GM19324 (cell line): ENCODE data around the gene GGA1.

ENCODE experiments used
- ATAC-seq: cut with Tn5 transposase; IDR thresholded peaks from one replicate; pipeline ENCODE4 v1.9.1; 2021; ENCODE audit warnings: mild to moderate bottlenecking, moderate library complexity; ENCODE audit not compliant: unreplicated experiment, low FRiP score

The GGA1 gene

GRCh38 chr22:37627121-37627520 is 18.5 kb downstream of the GGA1 start:
- no peak for ATAC-seq

DNA sequence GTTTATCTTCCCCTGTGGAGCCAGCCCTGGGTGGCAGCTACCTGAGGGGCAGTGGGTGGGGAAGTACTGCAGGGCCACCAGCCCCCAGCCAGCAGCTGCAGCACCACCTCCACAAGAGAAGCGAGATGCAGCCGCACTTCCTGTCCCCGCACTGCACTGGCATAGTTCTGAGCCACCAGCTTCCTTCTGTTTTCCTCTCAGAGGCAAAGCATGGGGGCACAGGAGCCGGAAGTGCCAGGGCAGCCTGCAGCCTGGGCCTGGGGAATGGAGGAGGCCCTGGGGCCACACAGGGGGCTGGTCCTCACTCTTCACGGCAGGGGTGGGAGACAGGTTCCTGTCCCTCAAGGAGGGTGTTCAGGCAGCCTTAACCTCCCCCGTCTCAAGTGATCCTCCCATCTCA is 18.9 kb downstream of the GGA1 start:
- ATAC-seq = no peak

GRCh38 chr22:37628830-37629229 is 20.2 kb downstream of the GGA1 start:
- no peak for ATAC-seq

- ATAC-seq = no peak
Measured at GRCh38 chr22:37629928-37630327, 21.3 kb downstream of the GGA1 start.

DNA sequence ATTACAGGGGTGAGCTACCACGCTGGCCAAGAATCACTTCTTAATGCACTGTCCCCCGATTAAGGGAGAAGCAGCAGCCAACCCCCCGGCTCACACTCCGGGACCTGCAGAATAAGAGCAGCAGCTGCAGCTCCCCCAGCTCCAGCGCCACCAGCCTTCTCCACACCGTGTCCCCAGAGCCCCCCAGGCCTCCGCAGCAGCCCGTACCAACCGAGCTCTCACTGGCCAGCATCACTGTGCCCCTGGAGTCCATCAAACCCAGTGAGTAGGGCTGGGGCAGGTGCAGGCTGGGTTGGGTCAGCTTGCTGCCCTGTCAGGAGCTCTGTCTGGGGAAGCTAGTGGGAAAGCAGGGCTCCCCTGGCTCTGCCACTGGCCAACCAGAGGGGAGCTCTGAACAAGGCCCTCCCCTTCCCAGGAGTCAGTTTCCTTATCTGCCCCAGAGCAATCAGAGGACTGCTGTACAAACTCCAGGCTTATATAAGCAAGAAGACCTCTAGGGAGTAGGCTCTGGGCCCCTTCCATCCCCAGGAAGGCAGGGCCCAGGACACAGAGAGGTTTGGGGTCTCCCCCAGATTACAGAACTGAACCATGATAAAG is 22.3 kb downstream of the GGA1 start:
- ATAC-seq = no peak

DNA sequence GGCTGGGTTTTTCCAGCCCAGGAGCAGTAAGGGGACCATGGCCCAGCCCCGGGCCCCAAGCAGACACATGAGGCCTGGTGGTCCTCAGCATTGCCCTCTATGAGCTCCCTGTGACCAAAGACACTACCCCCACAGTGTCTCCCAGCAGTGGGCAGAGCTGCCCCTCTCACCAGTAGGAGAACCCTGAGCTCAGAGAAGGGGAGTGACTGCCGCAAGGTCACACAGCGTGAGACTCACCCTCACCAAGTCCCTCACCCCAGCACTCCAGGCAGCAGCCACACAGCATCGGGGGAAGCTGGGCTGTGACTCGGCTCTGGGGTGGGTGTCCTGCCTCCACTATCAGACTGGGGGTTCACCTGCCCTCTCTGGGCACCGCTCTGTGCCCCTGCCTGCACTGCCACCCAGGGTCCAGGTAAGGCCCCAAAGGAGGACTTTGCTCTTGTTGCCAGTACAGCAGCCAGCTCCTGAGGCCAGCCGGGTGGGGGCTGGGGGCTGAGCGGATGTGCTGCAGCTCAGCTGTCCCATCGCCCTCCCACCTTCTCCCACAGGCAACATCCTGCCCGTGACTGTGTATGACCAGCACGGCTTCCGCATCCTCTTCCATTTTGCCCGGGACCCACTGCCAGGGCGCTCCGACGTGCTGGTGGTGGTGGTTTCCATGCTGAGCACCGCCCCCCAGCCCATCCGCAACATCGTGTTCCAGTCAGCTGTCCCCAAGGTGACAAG is 23.0 kb downstream of the GGA1 start:
- no peak for ATAC-seq

DNA sequence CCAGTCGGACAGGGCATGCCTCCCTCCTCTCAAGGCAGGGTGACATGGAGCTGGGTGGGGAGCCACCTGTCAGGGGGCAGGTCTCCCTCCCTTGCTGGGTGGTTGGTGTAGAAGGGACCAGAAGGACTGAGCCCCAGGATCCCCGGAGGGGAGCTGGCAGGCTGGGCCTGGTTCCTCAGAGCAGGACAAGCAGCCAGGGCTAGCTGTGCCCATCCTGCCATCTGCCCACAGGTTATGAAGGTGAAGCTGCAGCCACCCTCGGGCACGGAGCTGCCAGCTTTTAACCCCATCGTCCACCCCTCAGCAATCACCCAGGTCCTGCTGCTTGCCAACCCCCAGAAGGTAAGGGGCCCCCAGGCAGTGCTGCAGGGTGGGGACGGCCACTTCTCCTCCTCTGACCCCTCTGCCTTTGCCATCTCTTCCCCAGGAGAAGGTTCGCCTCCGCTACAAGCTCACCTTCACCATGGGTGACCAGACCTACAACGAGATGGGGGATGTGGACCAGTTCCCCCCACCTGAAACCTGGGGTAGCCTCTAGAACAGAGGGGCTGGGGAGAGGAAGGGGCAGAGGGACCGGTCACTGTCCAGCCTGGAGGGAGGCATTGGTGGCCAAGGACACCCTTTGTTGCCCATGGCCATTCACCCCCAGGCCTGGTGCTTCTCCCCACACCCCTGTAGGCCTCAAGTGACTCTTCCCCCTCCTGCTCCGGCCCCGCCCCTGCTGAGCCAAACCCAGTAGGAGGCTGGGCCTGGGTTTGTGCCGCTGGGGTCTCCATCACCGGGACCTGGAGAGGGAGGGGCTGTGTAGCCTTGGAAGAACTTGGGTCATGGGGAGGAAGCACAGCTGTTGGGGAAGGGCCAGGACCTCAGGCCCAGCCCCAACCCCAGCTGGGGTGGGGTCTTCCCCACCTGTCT is 23.8 kb downstream of the GGA1 start:
- peak; percentile 3 for ATAC-seq

GRCh38 chr22:37633089-37633624 is 24.5 kb downstream of the GGA1 start:
- ATAC-seq = peak; percentile 58

DNA sequence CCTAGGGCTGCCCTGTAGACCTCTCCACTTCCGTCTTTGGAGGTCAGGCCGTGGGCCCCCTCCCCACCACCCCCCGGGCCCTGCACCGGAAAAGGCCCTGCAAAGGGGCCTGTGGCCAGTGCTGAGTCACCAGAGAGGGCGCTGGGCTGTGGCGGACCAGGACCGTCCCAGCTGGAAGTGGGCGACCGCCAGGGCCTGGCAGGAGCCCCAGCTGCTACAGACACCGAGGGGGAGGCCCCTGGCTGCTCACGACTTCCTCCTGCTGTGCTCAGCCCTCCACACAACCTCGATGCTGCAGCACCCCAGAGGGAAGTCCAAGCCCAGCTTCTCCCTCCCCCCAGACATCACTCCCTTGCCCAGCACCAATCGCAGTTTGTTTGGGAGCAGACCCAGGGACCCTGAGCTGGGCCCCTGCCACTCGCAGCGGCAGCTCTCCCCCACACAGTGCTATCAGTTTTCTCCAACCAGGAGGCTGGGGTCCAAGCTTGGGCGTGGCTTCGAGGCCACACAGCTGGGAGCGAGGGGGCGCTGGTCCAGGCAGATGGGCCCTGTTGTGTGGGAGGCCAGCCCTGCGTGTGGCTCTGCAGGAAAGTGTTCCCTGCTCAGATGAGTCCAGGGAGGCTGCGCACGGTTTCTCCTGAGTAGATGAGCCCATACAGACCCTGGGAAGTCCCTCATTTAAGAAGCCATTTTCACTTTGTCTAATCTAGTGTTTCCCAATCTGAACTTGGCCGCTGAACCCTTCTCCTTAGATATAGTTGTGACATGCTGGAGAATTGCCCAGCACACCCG is 25.2 kb downstream of the GGA1 start:
- ATAC-seq = peak; percentile 43

DNA sequence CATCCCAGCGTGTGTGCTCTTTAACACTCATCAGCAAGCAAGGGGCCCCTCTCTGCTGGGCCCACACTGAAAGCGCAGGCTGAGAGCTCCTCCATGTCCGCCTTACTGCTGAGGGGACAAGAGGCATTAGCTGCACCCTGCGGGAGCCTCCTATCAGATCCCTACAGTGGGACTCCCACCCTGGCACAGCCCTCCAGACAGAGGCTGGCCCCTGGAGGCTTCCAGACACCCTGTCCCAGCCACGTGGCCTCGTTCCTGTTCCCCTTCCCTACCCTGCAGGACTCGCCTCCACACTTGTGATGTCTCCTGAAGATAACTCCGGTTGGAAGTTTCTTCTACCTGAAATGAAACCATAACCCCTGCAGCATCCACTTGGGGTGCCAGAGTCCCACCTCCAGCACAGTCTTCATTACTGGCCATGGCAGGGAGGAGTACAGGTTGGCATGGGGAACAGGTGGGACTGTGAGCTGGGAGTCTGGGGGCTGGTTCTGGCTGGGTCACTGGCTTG is 25.8 kb downstream of the GGA1 start:
- no peak for ATAC-seq

DNA sequence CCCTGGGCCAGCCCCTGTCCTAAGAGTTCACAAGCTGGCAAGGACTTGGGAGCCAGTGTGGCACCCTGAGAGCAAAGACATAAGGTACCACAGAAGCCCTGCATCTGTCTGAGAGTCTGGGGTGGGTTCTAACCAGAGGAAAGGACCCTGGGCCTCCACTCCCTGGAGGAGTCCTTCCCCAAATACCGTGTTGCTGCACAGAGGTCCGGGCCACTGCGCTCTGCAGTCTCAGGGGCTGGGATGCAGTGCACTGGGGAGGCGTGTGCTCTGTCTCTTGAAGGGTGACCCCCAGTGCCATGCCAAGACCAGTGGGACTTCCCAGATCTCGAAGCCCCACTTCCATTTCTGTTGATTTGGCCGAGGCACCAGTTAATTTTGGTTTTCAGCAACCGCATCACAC is 26.5 kb downstream of the GGA1 start:
- no peak for ATAC-seq

GRCh38 chr22:37636186-37636948 is 27.7 kb downstream of the GGA1 start:
- no peak for ATAC-seq

GRCh38 chr22:37636949-37637273 is 28.3 kb downstream of the GGA1 start:
- no peak for ATAC-seq

DNA sequence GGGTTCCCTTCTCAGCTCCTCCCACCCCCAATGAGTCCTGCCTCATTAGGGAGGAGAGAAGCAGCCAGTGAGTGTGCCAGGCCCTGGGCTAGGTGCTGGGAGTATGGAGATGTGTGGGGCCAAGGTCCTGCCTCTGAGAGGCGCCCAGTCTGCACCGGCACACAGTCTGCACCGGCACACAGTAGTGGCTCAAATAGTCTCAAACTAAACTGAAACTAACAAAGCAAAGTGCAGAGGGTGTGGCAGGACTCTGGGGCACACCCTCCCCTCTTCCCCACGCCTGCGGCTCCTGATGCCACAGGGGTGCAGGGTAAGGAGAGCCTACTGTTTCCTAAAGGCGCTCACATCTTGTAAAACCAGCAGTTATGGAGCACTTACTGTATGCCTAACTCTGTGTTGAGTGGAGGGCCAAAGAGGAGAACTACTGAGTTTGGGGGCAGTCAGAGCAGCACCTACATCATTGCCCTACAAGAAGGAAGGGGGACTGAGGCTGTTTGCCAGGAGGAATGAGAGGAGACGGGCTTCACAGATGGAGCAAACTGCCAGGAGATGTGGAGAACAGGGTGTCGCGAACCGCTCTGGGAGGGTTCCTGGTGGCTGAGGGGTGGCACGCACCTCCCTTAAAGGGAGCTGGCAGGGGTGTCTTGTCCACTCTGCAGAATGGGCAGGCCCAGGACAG is 29.9 kb downstream of the GGA1 start:
- no peak for ATAC-seq

DNA sequence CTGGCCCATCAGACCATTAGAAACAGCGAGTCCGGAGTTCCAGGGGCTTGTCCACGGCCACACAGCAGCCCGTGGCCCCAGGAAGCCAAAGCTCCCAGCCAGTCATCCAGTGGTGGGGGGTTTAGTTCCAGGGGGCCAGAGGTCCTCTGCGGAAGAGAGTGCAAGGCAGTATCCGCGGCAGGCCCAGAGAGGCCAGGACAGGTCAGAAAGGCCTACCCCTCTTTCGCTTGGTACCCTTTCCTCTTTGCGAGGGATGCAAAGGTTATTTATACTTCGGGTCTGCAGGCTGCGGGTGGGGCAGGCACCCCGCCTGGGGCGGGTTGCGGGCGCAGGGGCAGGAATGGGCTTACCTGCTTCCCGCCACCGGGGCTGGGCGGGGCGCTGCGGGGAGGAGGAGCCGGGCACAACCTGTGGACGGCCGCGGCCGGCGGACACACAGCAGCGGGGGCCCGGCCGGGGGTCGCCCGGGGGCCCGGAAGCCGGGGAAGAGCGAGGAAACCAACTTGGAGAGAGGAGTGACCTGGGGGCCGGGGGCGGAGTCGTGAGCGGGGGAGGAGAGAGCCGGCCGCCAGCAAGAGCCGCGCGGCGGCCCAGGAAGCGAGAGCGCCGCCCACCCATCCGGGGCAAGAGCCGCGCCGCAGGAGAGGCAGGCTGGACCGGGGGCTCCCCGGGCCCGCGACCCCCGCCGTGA is 30.6 kb downstream of the GGA1 start, which contains the start of gene SH3BP1:
Gene SH3BP1 (plus strand): TSS at position 600 of the 691 bp plus-strand sequence. CDS start 119 bp downstream, outside the sequence.
- no peak for ATAC-seq

DNA sequence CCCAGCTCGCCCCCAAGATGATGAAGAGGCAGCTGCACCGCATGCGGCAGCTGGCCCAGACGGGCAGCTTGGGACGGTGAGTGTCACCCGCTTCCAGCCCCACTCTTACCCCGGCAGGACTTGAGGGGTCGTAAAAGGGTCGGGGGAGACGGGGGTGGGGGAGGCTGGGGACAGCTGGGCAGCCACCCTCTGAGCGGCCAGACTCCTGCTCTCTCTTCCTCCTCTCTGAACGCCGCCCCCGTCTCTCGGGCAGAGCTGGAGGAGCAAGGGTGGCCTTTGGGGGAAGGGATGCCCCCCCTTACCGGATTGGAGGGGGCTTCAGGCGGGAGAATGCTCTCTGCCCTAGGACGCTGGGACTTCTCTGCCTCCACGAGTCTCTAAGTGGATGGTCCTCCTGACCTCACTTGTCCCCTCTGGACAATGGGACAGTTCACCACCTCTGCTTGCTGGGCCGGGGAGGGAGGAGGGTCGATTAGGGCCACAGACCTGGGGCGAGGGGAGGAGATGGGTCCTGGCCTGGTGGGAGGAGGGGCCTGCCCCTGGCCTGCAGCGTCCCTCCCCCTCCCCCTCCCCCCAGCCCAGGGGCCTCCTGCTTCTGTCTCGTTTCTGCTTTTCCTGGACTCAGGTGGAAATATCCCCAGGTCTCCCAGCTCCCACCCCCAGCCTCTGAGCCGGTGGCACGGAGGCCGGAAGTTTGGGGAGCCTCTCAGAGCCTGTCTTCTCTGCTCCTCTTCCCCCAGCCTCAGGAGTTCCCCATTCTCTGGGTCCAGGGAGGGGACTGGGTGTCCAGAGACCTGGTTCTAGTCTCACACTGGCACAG is 31.3 kb downstream of the GGA1 start:
- ATAC-seq = no peak
